Gastroesophageal sphincter (tissue), 3 donors: Measurements from ENCODE around the gene MFSD6.

Experiments
- POLR2A ChIP-seq, 2 donors: fragments of 450-650 bp; IDR thresholded peaks; one replicate each; pipeline ENCODE4 v1.6.1; 2017; ENCODE audit warnings: antibody characterized with exemption in 2 of 2, mild to moderate bottlenecking in 2 of 2, moderate library complexity in 1 of 2
- POLR2AphosphoS5 ChIP-seq: sonication (generic); formaldehyde crosslinking; IDR thresholded peaks from one replicate; pipeline ENCODE4 v1.6.1; 2017; ENCODE audit warnings: antibody characterized with exemption
- TF ChIP-seq, protein P1 (sequence below), 4 experiments: fragments of 200-600 bp in 2 of 4; fragments of 450-650 bp in 2 of 4; sonication (generic) in 1 of 4; IDR thresholded peaks; one replicate each; pipeline ENCODE4 v1.5.1; 2017 to 2019; ENCODE audit warnings: antibody characterized with exemption in 4 of 4, mild to moderate bottlenecking in 2 of 4, moderate library complexity in 2 of 4

GRCh38 chr2:190451561-190452176, 43.5 kb downstream of the MFSD6 start:
- TF ChIP-seq POLR2A (IDR thresholded peaks at IDR 0.05), result no peak
- TF ChIP-seq, protein P1, sequence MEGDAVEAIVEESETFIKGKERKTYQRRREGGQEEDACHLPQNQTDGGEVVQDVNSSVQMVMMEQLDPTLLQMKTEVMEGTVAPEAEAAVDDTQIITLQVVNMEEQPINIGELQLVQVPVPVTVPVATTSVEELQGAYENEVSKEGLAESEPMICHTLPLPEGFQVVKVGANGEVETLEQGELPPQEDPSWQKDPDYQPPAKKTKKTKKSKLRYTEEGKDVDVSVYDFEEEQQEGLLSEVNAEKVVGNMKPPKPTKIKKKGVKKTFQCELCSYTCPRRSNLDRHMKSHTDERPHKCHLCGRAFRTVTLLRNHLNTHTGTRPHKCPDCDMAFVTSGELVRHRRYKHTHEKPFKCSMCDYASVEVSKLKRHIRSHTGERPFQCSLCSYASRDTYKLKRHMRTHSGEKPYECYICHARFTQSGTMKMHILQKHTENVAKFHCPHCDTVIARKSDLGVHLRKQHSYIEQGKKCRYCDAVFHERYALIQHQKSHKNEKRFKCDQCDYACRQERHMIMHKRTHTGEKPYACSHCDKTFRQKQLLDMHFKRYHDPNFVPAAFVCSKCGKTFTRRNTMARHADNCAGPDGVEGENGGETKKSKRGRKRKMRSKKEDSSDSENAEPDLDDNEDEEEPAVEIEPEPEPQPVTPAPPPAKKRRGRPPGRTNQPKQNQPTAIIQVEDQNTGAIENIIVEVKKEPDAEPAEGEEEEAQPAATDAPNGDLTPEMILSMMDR (IDR thresholded peaks at IDR 0.05), result no peak
- no peak for TF ChIP-seq POLR2AphosphoS5
